GM18951 (cell line): Measurements from ENCODE around the gene PI4KB.

Source experiments
- POLR2A ChIP-seq: IDR thresholded peaks from 4 replicates; pipeline ENCODE4 v1.6.1; 2011; ENCODE audit warnings: mild to moderate bottlenecking; ENCODE audit not compliant: insufficient read length, insufficient read depth; ENCODE audit errors: extremely low read depth
- in situ Hi-C: fragments of 300-500 bp; cut with MboI; formaldehyde crosslinking; loops from one replicate; pipeline ENCODE4 v1.12.0; 2022; ENCODE audit warnings: low sequenced_read_pairs, mixed read lengths, inconsistent platforms; ENCODE audit not compliant: unreplicated experiment

Gene PI4KB

DNA sequence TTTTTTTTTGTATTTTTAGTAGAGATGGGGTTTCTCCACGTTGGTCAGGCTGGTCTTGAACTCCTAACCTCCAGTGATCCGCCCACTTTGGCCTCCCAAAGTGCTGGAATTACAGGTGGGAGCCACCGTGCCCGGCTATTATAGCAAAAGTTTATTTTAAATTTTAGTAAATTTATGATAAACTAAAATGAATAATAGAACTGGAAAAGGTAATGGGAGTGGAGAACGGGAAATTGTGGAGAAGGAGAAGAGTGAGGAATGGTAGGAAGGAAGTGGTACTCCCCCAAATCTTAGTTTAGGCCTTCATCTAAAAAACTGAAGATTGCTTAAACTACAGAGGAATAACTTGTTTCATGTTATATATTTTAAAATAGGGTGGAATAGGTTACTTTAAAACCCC lies 7.6 kb upstream of the PI4KB start:
- in situ Hi-C loops: no loop called here
- no peak for TF ChIP-seq POLR2A

DNA sequence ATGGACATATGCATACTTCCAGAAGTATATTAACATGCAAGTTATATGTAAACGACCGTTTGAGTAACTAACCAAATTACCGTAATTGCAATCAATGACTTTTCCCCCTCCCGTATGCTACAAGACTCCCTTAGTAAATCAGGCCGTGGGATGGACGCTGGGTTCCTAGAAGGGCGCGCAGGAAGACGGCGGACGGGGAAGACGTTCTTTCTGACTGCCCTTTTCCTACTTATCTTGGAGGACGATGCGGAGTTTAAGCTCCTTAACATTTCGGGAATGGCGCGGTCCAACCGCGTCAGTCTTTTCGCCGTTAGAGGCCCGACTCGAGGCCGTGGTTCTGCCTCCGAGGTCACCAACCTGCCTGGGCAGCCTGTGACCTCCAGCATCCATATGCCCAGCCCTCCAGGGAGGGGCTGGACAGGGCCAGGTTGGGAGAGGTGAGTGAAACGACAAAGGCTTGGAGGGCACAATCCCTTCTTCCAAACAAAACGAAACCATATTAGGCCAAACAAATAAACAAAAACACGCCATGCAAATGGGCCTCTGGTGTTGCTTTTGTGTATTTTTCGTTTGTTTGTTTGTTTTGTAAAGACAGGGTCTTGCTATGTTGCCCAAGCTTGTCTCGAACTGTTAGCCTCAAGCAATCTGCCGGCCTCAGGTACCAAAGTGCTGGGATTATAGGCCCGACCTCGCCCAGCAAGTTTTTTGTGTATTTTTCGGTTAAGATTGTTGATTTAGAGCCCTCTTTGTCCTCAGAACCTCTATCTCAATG lies 873 bp upstream of the PI4KB start:
- in situ Hi-C loops: no loop called here
- no peak for TF ChIP-seq POLR2A

DNA sequence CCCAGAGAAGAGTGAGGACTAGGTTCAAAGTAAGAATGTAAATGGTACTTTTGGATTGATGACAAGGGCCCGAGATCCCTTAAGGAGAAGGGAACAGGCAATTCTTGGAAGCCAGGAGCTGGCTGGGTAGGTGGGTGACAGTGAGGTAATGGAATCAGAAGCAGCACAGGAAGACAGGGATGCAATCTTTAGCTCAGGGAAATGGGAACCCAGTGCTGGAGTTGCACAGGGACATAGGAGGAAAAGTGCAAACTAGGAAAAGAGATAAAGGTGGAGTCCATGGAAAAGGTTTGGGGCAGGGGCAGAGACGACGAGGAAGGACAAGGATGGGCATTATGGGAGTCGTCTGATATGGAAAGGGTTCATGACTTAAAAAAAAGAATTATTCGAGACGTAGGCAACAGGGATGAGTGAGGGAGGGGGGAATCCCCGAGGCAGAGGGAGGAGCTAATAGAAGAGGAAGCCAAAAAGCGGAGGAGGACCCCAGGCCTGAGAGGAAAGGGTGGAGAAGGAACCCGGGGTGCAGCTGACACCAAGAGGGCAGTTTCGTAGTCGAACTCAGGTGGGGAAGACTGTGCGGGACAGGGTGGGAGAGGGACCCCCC lies 495 bp downstream of the PI4KB start:
- in situ Hi-C loops: no loop called here
- no peak for TF ChIP-seq POLR2A

DNA sequence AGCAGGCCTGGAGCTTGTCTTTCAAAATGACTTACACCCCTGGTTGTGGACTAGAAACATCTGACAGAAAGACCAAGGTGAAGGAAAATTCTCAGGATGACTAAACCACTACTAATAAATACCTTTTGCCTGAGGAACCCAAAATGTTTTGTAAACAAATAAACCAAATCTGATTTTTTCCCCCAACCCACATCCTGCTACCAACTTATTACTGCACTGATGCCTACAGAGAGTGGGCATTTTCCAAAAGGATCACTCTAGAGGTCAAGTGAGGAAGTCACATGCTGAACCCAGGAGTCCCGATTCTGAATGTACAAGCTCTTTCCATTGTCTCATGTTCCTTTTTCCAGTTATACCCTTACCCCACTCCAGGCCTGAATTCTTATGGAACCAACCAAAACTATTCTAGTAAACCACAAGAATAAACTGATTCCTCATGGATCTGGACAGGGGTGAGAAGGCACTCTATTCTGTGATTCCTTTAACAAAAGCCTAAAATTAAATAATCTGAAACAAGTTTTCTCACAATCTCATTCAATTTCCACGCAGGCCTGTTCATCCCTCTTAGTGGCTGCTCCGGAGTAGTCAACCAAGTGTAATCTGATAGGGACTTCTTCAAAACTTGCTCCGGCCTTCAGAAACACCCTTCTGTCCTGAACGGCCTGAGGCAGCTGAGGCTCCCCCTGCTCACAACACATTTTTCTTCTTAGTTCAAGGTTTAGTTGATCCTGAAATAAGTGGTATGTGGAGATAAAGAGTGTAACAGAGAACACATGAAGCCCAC lies 1.4 kb downstream of the PI4KB start:
- in situ Hi-C loops: no loop called here
- no peak for TF ChIP-seq POLR2A

DNA sequence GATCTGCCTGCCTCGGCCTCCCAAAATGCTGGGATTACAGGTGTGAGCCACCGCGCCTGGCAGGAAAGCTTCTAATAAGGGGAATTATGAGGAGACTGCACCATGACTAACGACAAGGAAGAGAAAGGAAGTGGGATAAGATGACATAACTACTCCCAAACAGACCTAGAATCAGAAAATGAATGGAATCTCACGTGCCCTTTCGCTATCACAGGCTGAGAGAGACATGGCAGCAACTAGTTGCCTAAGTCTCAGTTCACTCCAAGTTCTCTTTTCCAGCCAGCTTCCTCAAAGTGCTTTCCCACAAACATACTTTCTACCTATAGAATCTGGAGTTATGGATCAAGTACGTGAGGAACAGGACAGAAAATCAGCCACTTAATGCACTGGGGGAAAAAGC lies 2.0 kb downstream of the PI4KB start:
- in situ Hi-C loops: no loop called here

DNA sequence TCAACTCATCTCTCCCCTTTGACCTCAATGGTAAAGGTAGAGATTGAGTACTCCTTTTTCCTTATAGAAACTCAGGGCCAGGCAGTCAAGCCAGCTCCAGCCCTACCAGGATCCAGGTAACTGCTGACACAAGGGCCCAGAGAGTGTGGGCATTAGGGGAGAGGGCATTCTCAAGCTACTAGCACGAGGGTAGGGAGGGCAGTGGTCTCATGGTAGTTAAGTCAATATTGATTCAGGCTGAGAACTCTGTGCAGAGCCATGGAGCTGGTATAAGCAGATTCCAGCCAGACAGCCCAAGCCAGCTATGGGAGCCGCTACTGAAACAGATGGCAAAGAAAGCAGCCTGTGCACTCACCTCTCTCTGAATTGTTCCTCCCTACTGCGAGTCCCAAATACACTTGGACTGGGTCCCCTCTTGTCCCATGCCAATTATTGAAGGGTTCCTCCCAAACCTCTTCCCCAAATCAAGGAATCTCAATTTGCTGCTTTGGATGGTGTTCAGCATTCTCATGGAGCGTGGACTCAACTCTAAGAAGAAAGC lies 2.8 kb downstream of the PI4KB start:
- TF ChIP-seq POLR2A: no peak

More for the DNA sequence above, 2.0 kb downstream of the PI4KB start:
- no peak for TF ChIP-seq POLR2A

DNA sequence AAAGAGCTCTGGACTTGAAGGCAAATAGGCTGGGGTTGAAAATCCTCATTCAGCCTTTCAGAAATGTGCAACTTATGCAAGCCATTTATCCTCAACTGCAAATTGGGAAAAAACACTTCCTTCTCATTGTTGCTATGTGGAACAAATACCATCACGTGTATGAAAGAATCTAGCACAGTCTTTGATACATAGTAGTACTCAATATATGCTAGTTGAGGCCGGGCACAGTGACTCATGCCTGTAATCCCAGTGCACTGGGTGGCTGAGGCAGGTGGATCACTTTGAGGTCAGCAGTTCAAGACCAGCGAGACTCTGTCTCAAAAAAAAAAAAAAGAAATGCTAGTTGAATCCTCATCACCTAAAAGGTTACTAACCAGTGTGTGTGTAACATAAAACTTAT lies 8.2 kb downstream of the PI4KB start:
- in situ Hi-C loops: no loop called here
- TF ChIP-seq POLR2A: no peak

More for the DNA sequence above, 2.8 kb downstream of the PI4KB start:
- in situ Hi-C loops: no loop called here

DNA sequence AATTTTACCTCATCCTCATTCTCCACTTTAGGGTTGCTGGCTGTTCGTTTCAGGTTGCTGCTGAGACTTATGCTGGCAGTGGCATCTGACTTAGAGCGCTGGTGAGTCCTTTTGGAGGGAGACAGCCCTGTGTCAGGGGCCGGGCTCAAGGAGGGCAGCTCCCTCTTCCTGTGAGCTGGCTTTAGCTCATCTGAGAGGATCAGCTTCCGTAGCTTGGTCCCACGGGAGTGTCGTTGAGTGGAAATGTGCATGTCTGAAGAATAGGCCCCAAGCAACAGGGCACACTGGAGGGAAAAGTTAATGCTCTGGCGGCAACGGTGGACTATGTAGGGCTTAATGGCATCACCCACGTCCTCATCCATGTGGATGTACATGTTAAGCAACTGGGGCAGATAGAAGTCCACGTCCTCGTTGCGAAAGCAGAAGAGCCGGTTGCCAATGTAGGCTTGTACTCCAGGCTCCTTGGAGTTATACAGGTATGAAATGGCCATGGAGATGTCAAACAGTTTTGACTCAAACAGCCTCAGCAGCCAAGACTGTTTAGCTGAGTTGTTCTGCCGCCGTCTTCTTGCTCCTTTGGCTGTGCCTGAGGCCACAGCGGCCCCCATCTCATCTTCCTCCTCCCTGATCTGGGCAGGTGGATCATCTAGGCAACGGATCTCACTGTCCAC lies 11.5 kb downstream of the PI4KB start:
- no peak for TF ChIP-seq POLR2A
- in situ Hi-C loops: no loop called here

DNA sequence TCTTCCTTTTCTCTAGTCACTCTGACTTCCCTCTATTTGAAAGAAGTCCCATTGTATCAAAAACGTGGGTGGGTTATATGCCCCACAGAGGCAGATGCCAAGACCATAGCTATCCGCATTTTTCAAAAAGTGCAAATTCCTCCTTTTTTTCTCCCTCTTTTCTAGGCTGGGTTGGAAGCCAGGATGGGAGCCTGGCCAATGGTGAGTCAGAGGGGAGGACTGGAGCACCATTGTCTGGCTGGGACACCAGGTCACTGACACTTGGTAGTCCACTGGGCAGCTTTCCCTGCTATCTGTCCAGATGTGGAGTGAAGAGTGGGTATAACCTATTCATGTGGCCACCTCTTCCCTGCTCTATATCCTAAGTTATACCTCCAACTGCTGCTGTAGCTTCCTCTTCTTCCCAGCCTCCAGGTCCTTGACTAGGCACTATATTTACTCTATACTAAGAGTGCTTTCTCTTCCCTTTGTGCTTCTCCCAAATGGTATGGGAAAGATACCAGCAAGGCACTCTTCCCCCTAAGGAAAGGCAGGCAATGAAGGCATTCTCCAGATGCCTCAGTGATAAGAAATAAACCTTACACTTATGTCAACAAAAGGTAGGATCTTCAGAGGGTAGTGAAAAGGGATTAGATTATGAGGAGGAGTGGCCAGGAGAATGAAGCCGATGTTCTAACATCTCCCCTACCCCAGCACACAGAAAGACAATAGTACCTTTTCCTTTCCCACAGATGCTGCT lies 12.9 kb downstream of the PI4KB start:
- in situ Hi-C loops: no loop called here
- no peak for TF ChIP-seq POLR2A

DNA sequence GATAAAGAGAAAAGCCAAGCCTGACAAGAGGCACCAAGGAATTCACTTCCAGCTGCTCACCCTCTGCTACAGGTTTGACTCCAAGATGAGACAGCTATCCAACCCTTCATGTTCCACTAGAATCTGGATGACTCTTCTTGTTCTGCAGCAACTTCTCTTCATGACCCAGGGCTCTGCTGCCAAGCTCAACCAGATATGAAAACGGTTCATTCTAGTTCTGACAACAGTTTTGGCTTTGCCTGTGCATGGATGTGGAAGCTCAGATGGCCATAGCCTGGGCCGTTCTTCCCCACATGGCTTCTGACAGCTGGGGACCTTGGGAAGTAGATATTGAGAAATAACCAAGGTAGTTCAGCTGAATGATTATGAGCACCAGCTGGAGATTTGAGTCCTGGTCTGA lies 13.7 kb downstream of the PI4KB start:
- no peak for TF ChIP-seq POLR2A
- in situ Hi-C loops: no loop called here

DNA sequence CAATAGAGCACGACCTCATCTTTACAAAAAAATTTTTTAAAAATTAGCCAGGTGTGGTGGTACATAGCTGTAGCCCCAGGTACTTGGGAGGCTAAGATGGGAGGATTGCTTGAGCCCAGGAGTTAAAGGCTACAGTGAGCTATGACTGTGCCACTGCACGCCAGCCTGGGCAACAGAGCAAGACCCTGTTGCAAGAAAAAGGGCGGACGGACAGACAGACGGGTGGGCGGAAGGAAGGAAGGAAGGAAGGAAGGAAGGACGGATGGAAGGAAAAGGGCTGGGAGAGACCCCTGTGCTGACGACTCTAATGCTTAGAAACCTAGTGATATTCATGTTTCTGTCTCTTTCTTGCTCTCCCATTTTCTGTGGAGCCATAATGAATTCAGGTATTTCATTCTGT lies 14.4 kb downstream of the PI4KB start:
- in situ Hi-C loops: no loop called here
- TF ChIP-seq POLR2A: no peak

DNA sequence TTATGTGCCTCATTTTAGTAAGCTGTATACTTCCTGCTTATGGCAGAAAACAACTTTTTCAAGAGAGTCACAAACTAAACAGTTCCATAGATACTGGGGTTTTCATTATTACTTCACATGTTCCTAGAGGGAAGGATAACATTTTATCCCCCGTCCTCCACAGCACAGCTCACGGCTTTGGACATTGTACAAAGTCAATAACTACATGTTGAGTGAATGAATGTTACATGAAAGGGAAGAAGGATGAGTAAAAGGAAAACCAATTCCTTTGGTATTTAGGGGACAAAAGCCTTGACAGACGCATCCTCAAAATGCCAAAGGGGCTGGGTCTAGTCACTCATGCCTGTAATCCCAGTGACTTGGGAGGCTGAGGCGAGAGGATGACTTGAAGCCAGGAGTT lies 14.8 kb downstream of the PI4KB start:
- in situ Hi-C loops: no loop called here
- no peak for TF ChIP-seq POLR2A
